AG09319 (cell line): ENCODE data around the gene WDFY3.

ENCODE experiments used
- DNase-seq: peaks from one replicate; pipeline ENCODE4 v3.0.0-alpha.2; 2010; ENCODE audit warnings: low read depth; ENCODE audit errors: extremely low read depth
- TF ChIP-seq, protein P1 (sequence below): IDR thresholded peaks from 2 replicates; pipeline ENCODE4 v1.5.1; 2011; ENCODE audit warnings: low read depth, mild to moderate bottlenecking, inconsistent platforms, low read length, moderate library complexity

The WDFY3 gene

DNA sequence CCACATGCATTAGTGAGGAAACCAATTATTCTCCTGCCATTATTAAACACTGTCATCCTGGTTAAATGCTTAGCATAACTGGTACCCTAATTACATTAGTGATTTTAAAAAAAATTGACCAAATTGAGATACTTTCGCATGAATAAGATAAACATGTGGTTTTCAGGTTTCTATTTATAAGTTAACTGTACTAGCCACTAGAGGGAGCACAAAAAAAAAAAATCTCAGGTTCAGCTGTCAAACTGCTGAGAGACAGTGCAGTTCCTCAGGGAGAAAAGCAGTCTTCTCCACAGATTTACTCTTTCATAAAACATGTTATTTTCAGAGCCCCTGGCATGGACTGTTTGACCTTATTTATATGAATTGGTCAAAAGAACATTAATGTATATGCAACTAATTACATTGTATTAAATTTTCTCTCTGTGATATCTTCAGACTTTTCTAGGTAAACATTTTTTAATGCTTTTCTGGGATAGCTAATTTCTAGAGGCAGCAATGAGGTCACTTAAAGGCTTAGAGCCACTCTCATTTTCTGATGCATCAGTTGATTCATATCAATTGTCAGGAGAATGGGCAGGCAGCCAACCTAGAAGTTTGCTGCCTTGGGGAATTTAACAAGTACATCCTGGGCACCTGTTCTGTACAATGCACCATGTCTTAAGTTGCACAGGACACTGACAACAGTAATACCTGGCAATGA lies 216.1 kb downstream of the WDFY3 start:
- peak; percentile 24 for DNase-seq

DNA sequence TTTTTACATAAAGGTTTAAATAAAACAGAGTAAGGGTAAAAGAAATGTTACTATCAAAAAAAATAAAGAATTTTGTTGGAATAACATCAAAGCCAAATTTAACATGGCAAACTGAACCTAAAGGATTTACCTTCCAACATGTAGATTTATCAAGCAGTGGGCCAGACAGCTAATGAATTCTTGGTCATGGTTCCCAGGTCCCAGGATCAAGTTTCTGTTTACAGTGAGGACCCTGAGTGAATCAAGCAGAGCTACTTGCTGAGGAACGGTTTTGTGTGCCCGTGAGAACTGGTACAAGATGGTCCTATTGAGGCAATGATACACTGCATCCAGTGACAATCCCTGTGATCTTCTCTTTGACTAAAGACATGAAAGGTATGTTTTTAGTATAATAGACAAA lies 226.4 kb downstream of the WDFY3 start:
- no peak for DNase-seq
- TF ChIP-seq, protein P1, sequence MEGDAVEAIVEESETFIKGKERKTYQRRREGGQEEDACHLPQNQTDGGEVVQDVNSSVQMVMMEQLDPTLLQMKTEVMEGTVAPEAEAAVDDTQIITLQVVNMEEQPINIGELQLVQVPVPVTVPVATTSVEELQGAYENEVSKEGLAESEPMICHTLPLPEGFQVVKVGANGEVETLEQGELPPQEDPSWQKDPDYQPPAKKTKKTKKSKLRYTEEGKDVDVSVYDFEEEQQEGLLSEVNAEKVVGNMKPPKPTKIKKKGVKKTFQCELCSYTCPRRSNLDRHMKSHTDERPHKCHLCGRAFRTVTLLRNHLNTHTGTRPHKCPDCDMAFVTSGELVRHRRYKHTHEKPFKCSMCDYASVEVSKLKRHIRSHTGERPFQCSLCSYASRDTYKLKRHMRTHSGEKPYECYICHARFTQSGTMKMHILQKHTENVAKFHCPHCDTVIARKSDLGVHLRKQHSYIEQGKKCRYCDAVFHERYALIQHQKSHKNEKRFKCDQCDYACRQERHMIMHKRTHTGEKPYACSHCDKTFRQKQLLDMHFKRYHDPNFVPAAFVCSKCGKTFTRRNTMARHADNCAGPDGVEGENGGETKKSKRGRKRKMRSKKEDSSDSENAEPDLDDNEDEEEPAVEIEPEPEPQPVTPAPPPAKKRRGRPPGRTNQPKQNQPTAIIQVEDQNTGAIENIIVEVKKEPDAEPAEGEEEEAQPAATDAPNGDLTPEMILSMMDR: no peak

More for the DNA sequence above, 216.1 kb downstream of the WDFY3 start:
- TF ChIP-seq, protein P1: peak; percentile 48

DNA sequence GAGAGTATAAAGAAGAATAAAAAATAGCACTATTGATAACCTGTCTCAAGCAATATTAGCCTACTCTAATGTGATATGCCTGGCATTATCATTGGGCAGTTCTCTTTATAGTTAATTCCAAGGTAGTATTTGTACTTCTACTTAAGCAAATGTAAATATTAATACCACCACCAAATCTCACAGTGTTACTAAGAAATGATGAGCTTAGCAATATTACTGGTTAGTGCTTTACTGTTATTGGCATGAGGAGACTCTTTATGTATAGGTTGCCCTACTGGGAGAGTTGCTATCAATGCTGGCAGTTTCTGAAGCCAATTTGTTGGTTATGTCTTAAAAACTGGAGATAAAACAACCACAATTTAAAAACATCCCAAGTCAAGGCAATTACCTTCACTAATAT lies 227.9 kb downstream of the WDFY3 start:
- no peak for DNase-seq
- TF ChIP-seq, protein P1: no peak

DNA sequence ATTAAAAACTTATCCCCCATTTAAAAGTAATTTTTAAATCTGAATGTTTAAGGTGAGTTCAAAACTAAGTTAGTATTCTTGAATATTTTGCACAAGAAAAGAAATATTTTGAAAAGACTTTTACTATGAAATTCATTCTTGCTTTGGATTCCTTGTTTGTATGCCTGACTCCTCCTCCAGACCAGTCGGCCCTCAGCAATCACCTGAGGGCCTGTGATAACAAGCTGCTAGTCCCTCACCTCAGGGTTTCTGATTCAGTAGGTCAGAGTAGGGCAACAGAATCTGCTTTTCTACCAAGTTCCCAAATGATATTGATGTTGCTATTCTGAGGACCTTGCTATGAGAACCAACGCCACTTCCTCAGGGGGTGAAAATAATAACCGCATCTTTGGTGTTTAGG lies 228.8 kb downstream of the WDFY3 start:
- TF ChIP-seq, protein P1: no peak
- DNase-seq: no peak

DNA sequence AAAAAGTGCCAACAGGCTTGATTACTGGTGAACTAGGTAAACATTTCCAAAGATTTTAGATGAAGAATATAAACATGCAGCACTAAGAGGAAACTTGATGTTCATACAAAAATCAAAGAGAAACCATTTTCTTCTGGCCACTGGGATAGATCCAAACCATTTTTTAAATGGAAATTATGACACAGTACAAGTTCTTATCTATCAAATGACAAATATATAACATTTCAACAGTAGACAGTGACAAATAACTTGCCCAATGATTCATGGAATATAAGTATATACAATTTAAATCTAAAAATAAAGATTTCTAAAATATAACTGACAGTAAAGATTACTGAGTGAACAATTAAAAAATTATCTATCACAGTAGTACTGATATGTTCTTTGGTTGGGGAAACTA lies 232.5 kb downstream of the WDFY3 start:
- TF ChIP-seq, protein P1: no peak
- DNase-seq: no peak

DNA sequence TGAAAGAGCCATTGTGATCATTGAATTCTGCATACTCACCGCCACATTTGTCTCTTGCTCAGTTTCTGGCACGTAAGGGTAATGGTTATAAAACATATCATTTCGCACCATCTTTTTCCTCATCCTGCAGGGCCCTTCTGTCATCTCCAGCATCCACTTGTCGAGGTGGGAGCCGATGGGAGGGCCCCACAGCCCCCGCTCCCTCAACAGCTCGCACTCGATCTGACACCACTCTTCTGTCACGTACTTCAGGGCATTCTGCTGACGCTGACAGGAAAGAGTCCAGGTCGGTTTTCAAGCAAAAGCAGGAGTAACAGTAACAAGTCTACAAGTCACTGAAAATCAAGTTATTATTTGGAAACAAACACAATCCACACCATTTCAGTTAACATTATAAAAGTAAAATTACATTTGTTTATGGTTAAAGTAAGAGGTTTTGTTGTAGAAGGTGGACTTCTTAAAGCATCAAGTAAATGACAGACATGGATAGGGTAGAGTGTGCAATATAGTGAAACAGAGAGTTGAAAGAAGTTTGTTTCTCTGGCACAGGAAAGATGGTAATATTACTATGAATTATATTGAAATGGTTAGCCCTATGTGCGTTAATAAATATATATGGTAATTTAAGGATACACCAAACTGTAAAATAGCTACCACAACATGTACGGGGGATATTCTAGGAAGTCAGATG lies 233.0 kb downstream of the WDFY3 start:
- no peak for DNase-seq
- TF ChIP-seq, protein P1: no peak

DNA sequence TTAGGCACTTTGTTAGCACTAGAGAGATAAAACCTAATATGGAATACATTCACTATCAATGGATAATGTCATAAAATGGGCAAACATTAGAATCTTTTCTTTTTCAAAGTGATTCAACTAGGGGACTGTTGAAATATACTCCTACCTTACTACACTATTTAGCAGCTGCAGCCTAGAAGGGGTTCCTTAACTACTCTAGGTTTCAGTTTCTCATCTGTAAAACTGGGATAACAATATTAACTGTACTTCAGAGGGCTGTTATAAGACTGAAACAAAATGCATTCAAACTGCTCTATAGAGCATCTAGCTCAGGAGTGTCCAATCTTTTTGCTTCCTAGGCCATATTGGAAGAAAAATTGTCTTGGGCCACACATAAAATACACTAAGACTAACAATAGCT lies 236.1 kb downstream of the WDFY3 start:
- TF ChIP-seq, protein P1: no peak
- DNase-seq: no peak
